ENCODE data around the gene HIGD2A.

Gene HIGD2A

DNA sequence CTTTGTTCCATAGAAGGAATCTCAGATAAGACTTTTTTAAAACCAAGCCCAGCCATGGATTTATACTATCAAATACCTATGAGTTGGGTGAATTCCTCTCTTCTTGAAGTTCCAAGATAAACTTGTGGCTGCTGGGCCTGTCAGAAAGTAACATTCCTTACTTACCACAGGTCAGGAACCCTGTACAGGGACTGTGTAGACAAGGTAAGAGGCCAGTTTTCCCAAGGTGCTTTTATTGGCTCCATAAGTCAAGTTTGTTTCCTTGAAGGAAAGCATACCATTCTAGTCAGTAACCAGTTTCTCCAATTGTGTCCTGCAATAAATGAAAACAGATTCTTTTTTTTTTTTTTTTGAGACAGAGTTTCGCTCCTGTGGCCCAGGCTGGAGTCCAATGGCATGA is 36.6 kb downstream of the HIGD2A start:
- Histone ChIP-seq H3K27me3 (replicated peaks in 2 of 5; ENCODE audit: control insufficient read depth in 4 of 5, insufficient read depth in 5 of 5, low read length in 4 of 5) (no peaks in the 10 kb centered on the region), H3K4me3 (ENCODE audit: control insufficient read depth in 1 of 7, extremely low read depth in 1 of 7, insufficient read depth in 4 of 7, low read depth in 2 of 7, low read length in 6 of 7) (no peak overlapping the region), H3K27ac (ENCODE audit: insufficient read depth in 1 of 2, low read depth in 1 of 2, low read length in 2 of 2, poor library complexity in 1 of 2, severe bottlenecking in 2 of 2) (no peak overlapping the region), H3K36me3 (ENCODE audit: control insufficient read depth in 4 of 4, insufficient read depth in 4 of 4, low read length in 3 of 4) (no peaks in the 10 kb centered on the region), H3K9me3 (ENCODE audit: control extremely low read depth in 1 of 5, control insufficient read depth in 4 of 5, insufficient read depth in 2 of 5, low read depth in 1 of 5, low read length in 4 of 5) (peaks cover 0 to 6% (median 0%) of the 10 kb centered on the region in 5 experiments), H3K4me1 (ENCODE audit: control extremely low read depth in 1 of 4, control insufficient read depth in 4 of 4, insufficient read depth in 4 of 4, low read length in 3 of 4) (peaks cover 0 to 4% (median under 1%) of the 10 kb centered on the region in 4 experiments)
- ChIA-PET POLR2A (no interaction called here), CTCF (interaction anchor here (0.6 to 1.2 kb wide), 2 partner anchors 8 to 28 kb away, joined by 3 to 4 read pairs; no protein-coding TSS in a partner anchor)
- no CpG with 5 or more reads among the region's 1 CpG for WGBS (ENCODE audit: insufficient coverage)
- DNase-seq: no peak

DNA sequence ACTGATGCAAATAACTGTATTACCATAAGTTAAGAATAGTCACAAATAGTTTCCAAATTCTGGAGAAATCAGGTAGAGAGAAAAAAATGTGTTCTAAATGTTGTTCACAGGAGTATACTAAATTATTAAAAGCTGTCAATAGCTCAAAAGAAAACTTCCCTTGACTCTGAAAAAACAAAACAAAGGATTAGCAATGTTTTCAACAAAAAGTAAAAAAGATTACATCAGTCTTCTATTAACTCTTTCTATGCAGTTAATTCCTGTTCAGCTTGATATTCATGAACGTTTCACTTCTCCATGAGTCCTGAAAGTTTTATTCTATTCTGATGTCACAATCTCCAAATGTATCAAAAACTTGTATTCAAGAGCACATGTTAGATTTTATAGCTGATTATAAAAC is 37.2 kb downstream of the HIGD2A start:
- POLR2A ChIA-PET: no interaction called here
- CTCF ChIA-PET: interaction anchor here (0.6 to 1.2 kb wide), 2 partner anchors 9 to 28 kb away, joined by 3 to 4 read pairs; no protein-coding TSS in a partner anchor

DNA sequence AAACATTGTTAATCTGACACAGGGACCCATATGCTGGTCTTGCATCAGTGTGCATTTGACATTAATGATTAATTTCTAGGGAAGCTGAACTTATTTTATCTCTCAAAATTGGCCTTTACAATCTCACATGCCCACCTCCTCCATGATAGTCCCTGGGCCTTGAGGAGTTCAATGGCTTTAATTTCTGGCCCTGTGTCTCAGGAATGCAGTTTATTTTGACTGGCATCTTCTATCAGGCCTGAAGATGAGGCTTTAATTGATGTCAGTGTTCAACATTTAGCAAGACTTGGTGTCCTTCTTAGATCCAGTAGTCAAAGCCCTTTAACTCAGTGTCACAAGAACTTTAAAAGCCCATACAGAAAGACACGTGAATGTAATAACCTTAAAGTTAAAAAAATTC is 38.3 kb downstream of the HIGD2A start:
- no peak for DNase-seq
- CTCF ChIA-PET: interaction anchor here (0.8 to 2.0 kb wide), 2 partner anchors 10 to 21 kb away, joined by 4 to 5 read pairs; partner anchors contain the start of genes CLTB and FAF2
- WGBS (ENCODE audit: insufficient coverage): 100% methylated on average over 1 of the region's 1 CpG
- Histone ChIP-seq H3K36me3 (ENCODE audit: control insufficient read depth in 4 of 4, insufficient read depth in 4 of 4, low read length in 3 of 4) (no peaks in the 10 kb centered on the region), H3K4me1 (ENCODE audit: control extremely low read depth in 1 of 4, control insufficient read depth in 4 of 4, insufficient read depth in 4 of 4, low read length in 3 of 4) (peaks cover 0 to 11% (median 4%) of the 10 kb centered on the region in 4 experiments), H3K27ac (ENCODE audit: insufficient read depth in 1 of 2, low read depth in 1 of 2, low read length in 2 of 2, poor library complexity in 1 of 2, severe bottlenecking in 2 of 2) (no peak overlapping the region), H3K4me3 (ENCODE audit: control insufficient read depth in 1 of 7, extremely low read depth in 1 of 7, insufficient read depth in 4 of 7, low read depth in 2 of 7, low read length in 6 of 7) (no peak overlapping the region), H3K9me3 (ENCODE audit: control extremely low read depth in 1 of 5, control insufficient read depth in 4 of 5, insufficient read depth in 2 of 5, low read depth in 1 of 5, low read length in 4 of 5) (no peaks in the 10 kb centered on the region), H3K27me3 (replicated peaks in 2 of 5; ENCODE audit: control insufficient read depth in 4 of 5, insufficient read depth in 5 of 5, low read length in 4 of 5) (no peaks in the 10 kb centered on the region)
- POLR2A ChIA-PET: no interaction called here

More for the DNA sequence above, 37.2 kb downstream of the HIGD2A start:
- peaks cover 0 to 5% (median 0%) of the 10 kb centered on the region in 5 experiments for H3K9me3 ChIP-seq (ENCODE audit: control extremely low read depth in 1 of 5, control insufficient read depth in 4 of 5, insufficient read depth in 2 of 5, low read depth in 1 of 5, low read length in 4 of 5)
- no peaks in the 10 kb centered on the region for H3K36me3 ChIP-seq (ENCODE audit: control insufficient read depth in 4 of 4, insufficient read depth in 4 of 4, low read length in 3 of 4)
- H3K4me3 ChIP-seq (ENCODE audit: control insufficient read depth in 1 of 7, extremely low read depth in 1 of 7, insufficient read depth in 4 of 7, low read depth in 2 of 7, low read length in 6 of 7): no peak overlapping the region
- no peaks in the 10 kb centered on the region for H3K27me3 ChIP-seq (replicated peaks in 2 of 5; ENCODE audit: control insufficient read depth in 4 of 5, insufficient read depth in 5 of 5, low read length in 4 of 5)
- DNase-seq: no peak
- H3K4me1 ChIP-seq (ENCODE audit: control extremely low read depth in 1 of 4, control insufficient read depth in 4 of 4, insufficient read depth in 4 of 4, low read length in 3 of 4): peaks cover 0 to 11% (median 4%) of the 10 kb centered on the region in 4 experiments
- H3K27ac ChIP-seq (ENCODE audit: insufficient read depth in 1 of 2, low read depth in 1 of 2, low read length in 2 of 2, poor library complexity in 1 of 2, severe bottlenecking in 2 of 2): no peak overlapping the region
- WGBS (ENCODE audit: insufficient coverage): 100% methylated on average over 1 of the region's 1 CpG

DNA sequence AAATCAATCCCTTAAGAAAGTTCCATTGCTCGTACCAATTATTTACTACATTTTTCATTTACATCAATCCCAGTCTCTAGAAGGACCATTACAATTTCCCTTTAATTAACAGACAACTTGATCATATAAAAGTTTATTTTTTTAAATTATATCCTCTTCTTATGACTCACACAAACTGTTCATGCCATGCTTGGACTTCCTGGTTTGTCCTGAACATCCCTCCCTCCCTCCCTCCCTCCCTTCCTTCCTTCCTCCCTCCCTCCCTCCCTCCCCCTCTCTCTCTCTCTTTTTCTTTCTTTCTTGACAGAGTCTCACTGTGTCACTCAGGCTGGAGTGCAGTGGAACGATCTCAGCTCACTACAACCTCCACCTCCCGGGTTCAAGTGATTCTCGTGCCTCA is 39.4 kb downstream of the HIGD2A start:
- DNase-seq: no peak
- H3K36me3 ChIP-seq (ENCODE audit: control insufficient read depth in 4 of 4, insufficient read depth in 4 of 4, low read length in 3 of 4): no peaks in the 10 kb centered on the region
- no peaks in the 10 kb centered on the region for H3K9me3 ChIP-seq (ENCODE audit: control extremely low read depth in 1 of 5, control insufficient read depth in 4 of 5, insufficient read depth in 2 of 5, low read depth in 1 of 5, low read length in 4 of 5)
- H3K27me3 ChIP-seq (replicated peaks in 2 of 5; ENCODE audit: control insufficient read depth in 4 of 5, insufficient read depth in 5 of 5, low read length in 4 of 5): no peaks in the 10 kb centered on the region
- POLR2A ChIA-PET: no interaction called here
- peaks cover 0 to 11% (median 4%) of the 10 kb centered on the region in 4 experiments for H3K4me1 ChIP-seq (ENCODE audit: control extremely low read depth in 1 of 4, control insufficient read depth in 4 of 4, insufficient read depth in 4 of 4, low read length in 3 of 4)
- no peak overlapping the region for H3K4me3 ChIP-seq (ENCODE audit: control insufficient read depth in 1 of 7, extremely low read depth in 1 of 7, insufficient read depth in 4 of 7, low read depth in 2 of 7, low read length in 6 of 7)
- no peak overlapping the region for H3K27ac ChIP-seq (ENCODE audit: insufficient read depth in 1 of 2, low read depth in 1 of 2, low read length in 2 of 2, poor library complexity in 1 of 2, severe bottlenecking in 2 of 2)
- 78% methylated on average over 3 of the region's 4 CpGs for WGBS (ENCODE audit: insufficient coverage)
- CTCF ChIA-PET: interaction anchor here (1.5 to 2.0 kb wide), 2 partner anchors 11 to 20 kb away, joined by 3 to 4 read pairs; partner anchors contain the start of genes CLTB and FAF2

DNA sequence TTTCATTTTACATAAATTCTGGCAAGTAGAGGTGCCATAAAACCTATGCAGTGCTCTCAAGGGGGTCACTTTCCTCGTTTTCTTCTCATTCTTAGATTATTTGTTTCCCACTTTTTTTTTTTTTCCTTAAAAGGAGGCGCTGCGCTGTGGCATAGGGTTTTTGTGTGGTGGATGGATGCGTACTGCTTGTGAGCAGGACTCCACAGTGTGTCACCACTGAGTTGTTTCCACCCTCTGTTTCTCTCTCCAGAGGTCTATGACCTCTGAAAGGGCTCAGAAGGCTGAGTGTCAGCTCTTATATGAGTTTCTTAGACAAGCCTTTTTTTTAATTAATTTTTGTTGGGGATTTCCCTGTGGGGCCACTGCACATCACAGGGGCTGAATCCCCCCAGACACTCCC is 41.4 kb downstream of the HIGD2A start:
- no peaks in the 10 kb centered on the region for H3K27me3 ChIP-seq (replicated peaks in 2 of 5; ENCODE audit: control insufficient read depth in 4 of 5, insufficient read depth in 5 of 5, low read length in 4 of 5)
- H3K27ac ChIP-seq (ENCODE audit: insufficient read depth in 1 of 2, low read depth in 1 of 2, low read length in 2 of 2, poor library complexity in 1 of 2, severe bottlenecking in 2 of 2): no peak overlapping the region
- no peak for DNase-seq
- ChIA-PET POLR2A (no interaction called here), CTCF (interaction anchor here (0.5 to 1.5 kb wide), 4 partner anchors 11 to 142 kb away, joined by 4 to 5 read pairs (median 4); partner anchors contain the start of gene CLTB)
- no CpG with 5 or more reads among the region's 4 CpGs for WGBS (ENCODE audit: insufficient coverage)
- no peaks in the 10 kb centered on the region for H3K36me3 ChIP-seq (ENCODE audit: control insufficient read depth in 4 of 4, insufficient read depth in 4 of 4, low read length in 3 of 4)
- no peaks in the 10 kb centered on the region for H3K9me3 ChIP-seq (ENCODE audit: control extremely low read depth in 1 of 5, control insufficient read depth in 4 of 5, insufficient read depth in 2 of 5, low read depth in 1 of 5, low read length in 4 of 5)
- H3K4me3 ChIP-seq (ENCODE audit: control insufficient read depth in 1 of 7, extremely low read depth in 1 of 7, insufficient read depth in 4 of 7, low read depth in 2 of 7, low read length in 6 of 7): no peak overlapping the region
- peaks cover 0 to 11% (median 4%) of the 10 kb centered on the region in 4 experiments for H3K4me1 ChIP-seq (ENCODE audit: control extremely low read depth in 1 of 4, control insufficient read depth in 4 of 4, insufficient read depth in 4 of 4, low read length in 3 of 4)

DNA sequence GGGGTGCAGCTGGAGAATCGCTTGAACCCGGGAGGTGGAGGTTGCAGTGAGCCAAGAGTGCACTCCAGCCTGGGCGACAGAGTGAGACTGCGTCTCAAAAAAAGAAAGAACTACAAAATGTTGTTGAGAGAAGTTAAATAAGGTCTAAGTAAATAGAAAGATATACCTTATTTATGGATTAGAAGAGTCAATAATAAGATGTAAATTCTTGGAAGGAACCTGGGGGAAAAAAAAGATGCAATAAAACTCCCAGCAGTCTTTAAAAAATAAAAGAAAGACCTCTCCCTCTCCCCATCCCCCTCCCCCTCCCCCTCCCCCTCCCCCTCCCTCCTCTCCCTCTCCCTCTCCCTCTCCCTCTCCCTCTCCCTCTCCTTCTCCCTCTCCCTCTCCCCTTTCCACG is 44.2 kb downstream of the HIGD2A start:
- Histone ChIP-seq H3K4me3 (ENCODE audit: control insufficient read depth in 1 of 7, extremely low read depth in 1 of 7, insufficient read depth in 4 of 7, low read depth in 2 of 7, low read length in 6 of 7) (no peak overlapping the region), H3K27ac (ENCODE audit: insufficient read depth in 1 of 2, low read depth in 1 of 2, low read length in 2 of 2, poor library complexity in 1 of 2, severe bottlenecking in 2 of 2) (no peak overlapping the region), H3K9me3 (ENCODE audit: control extremely low read depth in 1 of 5, control insufficient read depth in 4 of 5, insufficient read depth in 2 of 5, low read depth in 1 of 5, low read length in 4 of 5) (no peaks in the 10 kb centered on the region), H3K36me3 (ENCODE audit: control insufficient read depth in 4 of 4, insufficient read depth in 4 of 4, low read length in 3 of 4) (no peaks in the 10 kb centered on the region), H3K27me3 (replicated peaks in 2 of 5; ENCODE audit: control insufficient read depth in 4 of 5, insufficient read depth in 5 of 5, low read length in 4 of 5) (no peaks in the 10 kb centered on the region), H3K4me1 (ENCODE audit: control extremely low read depth in 1 of 4, control insufficient read depth in 4 of 4, insufficient read depth in 4 of 4, low read length in 3 of 4) (peaks cover 7 to 26% (median 17%) of the 10 kb centered on the region in 4 experiments)
- POLR2A ChIA-PET: no interaction called here
- no peak for DNase-seq
- WGBS (ENCODE audit: insufficient coverage): 95% methylated on average over 2 of the region's 5 CpGs
- CTCF ChIA-PET: interaction anchor here (0.8 to 1.0 kb wide), 2 partner anchors 9 to 101 kb away, joined by 3 read pairs; no protein-coding TSS in a partner anchor

DNA sequence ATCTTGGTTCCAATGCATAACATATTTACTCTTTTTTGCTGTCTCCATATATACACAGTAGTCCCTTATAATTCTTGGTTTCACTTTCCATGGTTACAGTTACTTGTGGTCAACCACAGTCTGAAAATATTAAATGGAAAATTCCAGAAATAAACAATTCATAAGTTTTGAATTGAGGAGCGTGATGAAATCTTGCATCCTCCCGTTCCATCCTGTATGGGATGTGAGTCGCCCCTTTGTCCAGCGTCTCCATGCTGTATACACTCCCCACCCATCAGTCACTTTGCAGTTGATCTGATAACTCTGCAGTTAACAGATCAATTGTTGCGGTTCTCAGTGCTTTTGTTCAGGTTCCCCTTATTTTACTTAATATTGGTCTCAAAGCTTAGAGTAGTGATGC is 48.1 kb downstream of the HIGD2A start:
- Histone ChIP-seq H3K4me3 (ENCODE audit: control insufficient read depth in 1 of 7, extremely low read depth in 1 of 7, insufficient read depth in 4 of 7, low read depth in 2 of 7, low read length in 6 of 7) (peak overlapping the region in 5 of 7 experiments; percentile 44 to 74 (median 55)), H3K4me1 (ENCODE audit: control extremely low read depth in 1 of 4, control insufficient read depth in 4 of 4, insufficient read depth in 4 of 4, low read length in 3 of 4) (peaks cover 7 to 16% (median 14%) of the 10 kb centered on the region in 4 experiments), H3K9me3 (ENCODE audit: control extremely low read depth in 1 of 5, control insufficient read depth in 4 of 5, insufficient read depth in 2 of 5, low read depth in 1 of 5, low read length in 4 of 5) (no peaks in the 10 kb centered on the region), H3K36me3 (ENCODE audit: control insufficient read depth in 4 of 4, insufficient read depth in 4 of 4, low read length in 3 of 4) (no peaks in the 10 kb centered on the region), H3K27me3 (replicated peaks in 2 of 5; ENCODE audit: control insufficient read depth in 4 of 5, insufficient read depth in 5 of 5, low read length in 4 of 5) (no peaks in the 10 kb centered on the region), H3K27ac (ENCODE audit: insufficient read depth in 1 of 2, low read depth in 1 of 2, low read length in 2 of 2, poor library complexity in 1 of 2, severe bottlenecking in 2 of 2) (no peak overlapping the region)
- peak; percentile 27 to 75 (median 62) for DNase-seq
- CTCF ChIA-PET: no interaction called here
- POLR2A ChIA-PET: no interaction called here
- 0% methylated on average over 5 of the region's 5 CpGs for WGBS (ENCODE audit: insufficient coverage)
